Fibroblast of peridontal ligament (primary cell): ENCODE results near the gene SLBP.

Source experiments
- DNase-seq: peaks from one replicate; pipeline ENCODE4 v3.0.0-alpha.2; 2010; ENCODE audit errors: extremely low read depth

SLBP gene

DNA sequence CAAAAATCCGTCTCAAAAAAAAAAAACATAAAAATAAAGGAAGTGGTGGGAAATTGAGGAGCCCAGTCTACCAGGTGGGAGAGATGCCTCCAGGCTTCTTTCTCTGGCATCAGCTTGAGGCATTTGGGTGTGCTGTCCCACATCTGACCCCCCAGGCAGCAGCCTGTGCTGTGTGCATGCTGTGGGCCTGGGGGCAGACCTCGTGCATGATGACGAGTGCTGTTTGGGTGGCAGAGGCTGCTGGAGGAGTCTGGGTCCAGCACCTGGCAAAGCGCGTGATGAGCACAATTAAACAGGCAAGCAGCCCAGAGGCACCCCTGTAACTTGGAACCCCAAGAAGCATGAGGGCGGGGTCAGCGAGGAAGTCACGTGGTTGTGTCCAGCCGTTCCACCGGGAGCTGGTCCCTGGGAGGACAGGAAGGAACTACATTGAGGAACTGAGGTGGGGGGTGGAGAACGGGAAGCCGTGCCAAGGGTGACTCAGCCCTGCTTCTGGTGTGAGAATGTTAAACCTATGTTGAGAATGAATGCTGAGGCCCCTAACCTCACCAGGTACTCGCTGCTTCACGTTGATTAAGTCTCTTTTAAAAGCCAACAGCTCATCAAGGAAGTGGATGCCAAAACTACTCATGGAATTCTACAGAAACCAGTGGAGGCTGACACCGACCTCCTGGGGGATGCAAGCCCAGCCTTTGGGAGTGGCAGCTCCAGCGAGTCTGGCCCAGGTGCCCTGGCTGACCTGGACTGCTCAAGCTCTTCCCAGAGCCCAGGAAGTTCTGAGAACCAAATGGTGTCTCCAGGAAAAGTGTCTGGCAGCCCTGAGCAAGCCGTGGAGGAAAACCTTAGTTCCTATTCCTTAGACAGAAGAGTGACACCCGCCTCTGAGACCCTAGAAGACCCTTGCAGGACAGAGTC lies 15.3 kb upstream of the SLBP start:
- peak; percentile 21 for DNase-seq

DNA sequence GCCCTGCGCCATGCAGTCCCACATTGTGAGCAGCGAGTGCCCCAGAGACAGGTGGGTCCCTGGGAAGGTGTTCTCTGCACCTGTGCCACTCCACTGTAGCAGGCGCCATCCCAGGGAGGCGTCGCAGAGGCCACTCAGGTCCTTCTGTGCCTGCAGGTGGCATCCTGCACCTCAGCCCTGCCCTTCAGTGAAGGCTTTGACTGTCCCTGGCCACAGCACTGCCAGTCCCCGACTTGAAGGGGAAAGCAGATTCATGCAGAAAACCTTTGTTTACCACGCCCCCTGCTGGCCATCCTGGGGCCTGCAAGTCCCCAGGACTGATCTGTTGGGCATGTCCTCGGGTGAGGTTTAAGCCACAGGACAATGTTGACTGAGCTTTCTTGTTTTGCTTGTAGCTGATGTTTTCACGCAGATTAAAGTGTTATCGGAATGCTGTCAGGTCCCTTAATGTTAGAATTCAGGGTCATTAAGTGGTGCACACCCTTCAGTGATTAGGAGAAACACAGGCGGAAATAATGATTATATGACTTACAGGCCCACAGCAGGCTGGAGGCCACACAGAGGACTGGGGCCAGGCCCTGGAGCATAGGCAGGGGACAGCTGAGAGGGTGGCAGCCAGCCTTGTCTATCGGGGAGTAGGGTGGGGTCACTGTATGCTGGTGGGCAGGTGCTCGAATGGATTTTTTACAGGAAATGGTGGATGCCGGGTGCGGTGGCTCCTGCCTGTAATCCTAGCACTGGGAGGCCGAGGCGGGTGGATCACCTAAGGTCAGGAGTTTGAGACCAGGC lies 14.2 kb upstream of the SLBP start:
- peak; percentile 84 for DNase-seq

DNA sequence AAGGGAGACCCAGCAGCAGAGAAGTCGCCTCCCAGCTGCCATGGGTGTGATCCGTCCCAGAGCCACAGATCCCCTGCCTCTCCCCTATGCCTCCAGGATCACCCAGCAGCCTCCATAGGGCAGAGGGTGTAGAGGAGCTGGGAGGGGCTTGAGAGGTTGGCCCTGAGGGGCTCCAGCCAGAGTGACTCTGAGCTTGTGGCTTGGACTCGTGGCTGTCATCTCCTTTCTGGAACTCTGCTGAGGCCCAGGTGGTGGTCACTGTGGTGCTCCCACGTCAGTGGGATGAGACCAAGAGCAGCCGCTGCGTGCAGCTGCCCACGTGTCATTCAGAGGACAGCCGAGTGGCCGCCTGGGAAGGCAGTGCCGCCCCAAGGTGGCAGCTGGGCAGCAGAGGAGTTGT lies 13.4 kb upstream of the SLBP start:
- no peak for DNase-seq

DNA sequence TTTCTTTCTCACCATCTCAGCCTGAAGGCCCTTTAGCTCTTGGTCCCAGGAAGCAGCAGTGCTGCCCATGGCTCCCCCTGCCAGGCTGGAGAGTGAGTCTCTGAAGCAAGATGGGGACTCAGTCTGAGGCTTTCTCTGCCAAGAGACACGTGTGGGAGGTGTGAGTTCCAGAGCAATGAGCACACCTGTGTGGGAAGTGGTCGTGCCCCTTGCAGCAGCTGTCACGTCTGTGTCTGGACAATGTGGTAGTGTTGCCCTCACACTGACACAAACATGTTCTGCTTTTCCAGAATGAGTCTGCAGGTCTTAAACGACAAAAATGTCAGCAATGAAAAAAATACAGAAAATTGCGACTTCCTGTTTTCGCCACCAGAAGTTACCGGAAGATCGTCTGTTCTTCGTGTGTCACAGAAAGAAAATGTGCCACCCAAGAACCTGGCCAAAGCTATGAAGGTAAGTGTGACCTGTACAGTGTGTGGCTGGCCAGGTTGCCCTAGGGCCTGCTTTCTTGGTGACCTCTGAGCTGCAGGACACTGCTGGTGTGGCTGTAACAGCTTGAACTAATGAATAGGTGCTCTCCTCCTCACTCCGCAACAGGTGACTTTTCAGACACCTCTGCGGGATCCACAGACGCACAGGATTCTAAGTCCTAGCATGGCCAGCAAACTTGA lies 11.1 kb upstream of the SLBP start:
- no peak for DNase-seq

DNA sequence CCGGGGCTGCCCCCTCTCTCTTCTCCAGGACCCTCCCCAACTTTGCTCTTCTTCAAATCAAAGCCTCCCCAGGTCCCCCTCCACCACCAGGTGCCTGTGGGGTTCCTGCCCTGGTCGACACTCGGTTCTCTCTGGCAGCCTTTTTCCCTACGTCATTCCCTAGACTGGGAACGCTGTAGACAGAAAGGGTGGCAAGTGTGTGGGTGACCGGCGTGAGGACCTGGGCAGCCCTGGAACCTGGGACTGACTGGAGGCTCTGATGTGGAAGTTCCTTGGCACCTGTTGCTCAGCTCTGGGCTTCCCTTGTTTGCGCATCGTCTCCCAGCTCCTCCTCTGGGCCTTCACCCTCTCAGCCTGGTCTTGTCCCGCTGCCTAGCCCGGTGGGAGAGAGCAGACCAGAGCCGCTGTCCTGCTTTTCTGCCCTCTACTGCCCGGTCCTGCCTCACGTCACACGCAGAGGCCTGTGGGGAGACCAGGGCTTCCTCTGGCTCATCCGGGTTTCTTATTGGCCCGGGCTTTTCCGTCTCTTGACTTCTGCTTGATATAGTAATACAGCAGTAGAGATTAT lies 10.5 kb upstream of the SLBP start:
- DNase-seq = no peak

DNA sequence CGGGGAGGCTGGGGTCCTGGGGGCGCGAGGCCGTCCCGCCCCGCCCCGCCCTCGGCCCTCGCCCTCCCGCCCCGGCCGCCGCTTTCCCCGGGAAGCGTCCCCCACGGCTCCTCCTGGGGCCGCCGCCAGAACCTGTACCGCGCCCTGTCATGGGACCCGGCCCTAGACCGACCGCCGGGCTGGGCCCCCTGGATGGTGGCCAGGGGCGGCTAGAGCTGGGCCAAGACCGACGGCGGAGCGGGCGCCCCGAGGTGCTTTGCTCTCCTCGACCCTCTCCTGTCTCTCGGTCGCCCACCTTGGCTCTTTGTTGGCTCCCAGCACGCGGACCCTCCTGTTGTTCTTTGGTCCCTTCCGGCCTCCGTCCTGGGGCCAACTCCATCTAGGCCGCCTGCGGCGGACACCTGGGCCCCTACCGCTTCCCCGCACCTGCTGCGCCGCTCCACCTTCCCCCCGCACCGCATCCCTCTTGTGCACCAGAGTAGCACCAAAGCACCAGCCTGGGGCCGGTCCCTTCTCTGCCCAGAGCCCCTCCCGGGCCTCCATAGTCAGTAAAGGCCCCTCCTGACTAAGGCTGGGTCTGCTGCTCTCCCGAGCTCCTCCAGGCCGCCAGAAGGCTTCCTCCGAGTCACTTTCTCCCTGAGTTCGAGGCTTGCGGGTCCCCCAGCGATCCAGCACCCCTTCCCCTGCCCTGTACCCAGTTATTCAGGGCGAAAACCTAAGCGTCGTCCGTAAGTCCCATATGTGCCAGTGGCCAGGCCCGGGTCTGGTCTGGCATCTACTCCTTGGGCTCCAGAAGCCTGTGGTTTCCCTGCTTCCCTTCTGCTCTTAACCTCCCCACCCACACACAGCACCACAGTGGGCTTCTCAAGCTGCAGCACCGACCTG lies 9.8 kb upstream of the SLBP start:
- no peak for DNase-seq

DNA sequence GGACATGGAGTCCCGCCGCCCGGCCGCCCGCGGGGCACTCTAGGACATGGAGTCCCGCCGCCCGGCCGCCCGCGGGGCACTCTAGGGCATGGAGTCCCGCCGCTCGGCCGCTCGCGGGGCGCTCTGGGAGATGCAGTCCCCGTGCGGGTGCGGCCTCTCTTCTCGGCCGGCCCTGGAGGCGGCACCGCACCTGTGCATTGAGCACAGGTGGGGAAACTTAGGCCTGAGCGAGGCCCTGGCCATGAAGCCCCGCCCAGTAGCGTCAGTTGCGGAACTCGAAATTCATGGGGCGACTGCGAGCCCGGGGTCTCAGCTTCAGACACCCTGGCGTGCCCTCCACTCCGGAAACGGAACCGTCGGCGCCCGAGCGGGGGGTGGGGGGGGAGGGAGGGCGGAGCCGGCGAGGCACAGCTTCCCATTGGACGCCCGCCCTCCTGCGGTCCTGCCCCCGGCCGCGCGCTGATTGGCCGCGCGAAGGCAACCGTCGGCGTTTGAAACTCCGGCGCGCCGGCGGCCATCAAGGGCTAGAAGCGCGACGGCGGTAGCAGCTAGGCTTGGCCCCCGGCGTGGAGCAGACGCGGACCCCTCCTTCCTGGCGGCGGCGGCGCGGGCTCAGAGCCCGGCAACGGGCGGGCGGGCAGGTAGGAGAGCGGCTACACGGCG lies 9.0 kb upstream of the SLBP start, which contains the start of the genes TACC3 and TMEM129:
Gene TACC3 (plus strand): TSS at position 519 of the 663 bp plus-strand sequence. CDS start 1,901 bp downstream, outside the sequence.
Gene TMEM129 (minus strand): TSS at position 321 of the 663 bp plus-strand sequence. CDS start 486 bp downstream, outside the sequence.
- peak; percentile 88 for DNase-seq

DNA sequence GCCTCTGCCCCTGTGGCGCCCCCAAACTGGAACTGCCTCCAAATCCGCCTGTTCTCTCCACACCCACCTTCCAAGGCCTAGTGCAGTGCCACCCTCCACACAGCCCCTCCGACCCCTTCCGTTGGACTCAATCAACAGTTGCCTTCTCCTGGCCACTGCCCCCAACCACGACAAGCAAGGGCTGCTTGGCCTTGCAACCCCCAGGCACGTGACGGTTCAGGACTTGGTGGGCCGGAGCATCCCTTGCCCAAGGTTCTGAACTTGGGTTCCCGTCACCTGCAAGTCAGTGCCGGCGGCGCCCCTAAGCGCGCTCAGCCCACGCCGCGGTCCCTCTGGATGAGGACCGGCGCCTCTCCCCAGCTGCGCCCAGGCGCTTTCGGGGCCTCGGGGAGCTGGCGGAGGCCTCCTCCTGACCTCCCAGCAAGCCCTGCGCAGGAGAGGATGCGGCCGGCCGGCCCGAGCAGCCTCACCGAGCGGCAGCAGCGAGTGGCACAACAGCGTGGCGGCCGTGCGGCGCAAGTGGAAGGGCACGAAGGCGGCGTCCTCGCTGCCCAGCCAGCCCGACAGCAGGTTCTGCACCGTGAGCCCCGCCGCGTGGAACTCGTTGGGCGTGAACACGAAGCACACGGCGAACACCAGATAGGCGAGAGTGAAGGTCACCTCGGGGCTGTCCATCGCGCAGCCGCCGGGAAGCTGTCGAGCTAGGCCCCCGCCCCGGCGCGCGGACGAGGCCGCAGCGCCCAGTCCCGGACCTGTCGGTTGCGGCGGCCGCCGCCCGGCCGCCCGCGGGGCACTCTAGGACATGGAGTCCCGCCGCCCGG lies 8.3 kb upstream of the SLBP start:
- DNase-seq = peak; percentile 18

DNA sequence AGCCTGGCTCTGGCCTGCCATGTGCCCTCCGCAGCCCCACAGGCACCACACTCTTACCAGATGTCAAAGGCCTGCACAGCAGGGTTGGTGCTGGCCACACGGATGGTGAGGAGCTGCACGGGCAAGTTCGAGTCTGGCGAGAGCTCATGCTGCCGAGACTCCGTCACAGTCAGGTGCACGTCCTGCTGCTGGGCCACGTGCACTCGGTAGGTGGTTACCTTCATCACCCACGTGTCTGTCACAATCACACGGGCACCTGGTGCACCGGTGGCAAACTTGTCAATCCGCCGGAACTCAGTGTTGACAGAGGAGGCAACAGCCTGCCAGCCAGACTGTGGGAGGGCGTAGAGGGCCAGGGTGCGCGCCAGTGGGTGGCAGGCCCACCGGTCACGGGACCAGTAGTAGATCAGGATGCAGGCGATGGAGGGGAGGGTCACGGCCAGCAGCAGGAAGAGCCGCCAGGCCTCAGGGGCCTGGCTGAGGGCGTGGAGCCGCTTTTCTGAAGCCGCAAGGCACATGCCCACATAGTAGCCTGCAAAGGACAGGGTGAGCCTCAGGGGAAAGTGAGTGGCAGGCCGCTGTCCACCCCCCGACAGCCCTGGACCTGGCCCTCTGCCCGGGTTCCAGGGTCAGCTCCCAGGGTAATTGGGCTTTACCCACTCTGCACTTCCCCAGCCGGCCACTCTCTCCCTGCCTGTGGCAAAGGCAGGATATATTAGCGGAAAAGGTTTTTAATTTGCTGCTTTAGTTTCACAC lies 6.2 kb upstream of the SLBP start:
- no peak for DNase-seq

DNA sequence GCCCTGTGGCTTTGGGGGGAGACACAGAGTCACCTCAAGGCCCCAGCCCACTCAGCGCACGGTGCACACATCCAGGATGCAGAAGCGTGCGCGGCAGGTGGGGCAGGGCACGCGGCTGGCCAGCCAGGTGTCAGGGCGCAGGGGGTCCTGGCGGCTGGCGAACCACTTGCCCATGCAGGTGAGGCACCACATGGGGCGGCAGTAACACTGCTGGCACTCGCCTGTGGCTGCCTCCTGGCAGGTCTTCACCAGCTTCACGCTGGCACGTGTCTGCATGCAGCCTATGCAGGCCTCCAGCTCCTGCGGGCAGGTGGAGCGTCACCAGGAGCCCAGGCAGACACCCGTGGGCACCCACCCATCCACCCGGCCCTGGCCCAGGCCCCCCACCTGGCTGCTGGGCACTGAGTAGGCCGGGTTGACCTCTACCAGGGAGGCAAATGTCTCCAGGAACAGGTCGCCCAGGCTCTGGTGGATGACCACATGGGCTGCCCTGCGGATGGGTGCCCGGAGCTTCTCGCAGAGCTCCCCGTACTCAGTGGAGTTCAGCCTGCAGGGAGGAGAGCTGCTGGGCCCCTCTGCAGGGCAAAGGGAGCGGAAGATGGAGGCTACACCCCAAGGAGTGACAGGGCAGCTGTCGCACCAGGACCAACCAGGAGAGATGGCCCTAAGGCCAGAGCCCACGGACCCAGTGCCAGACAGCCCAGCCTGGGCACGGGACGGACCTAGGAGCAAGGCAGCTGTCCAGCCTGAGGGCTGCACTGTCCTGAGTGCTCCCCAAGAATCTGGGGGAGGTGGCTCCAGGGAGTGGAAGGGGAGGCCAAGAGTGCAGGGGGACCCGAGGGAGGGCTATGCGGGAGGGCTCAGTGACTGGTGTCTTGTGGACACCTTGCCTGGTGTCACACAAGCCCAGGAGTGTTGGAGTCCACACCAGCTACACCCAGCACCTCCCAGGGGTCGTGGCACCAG lies 5.3 kb upstream of the SLBP start:
- DNase-seq = no peak

DNA sequence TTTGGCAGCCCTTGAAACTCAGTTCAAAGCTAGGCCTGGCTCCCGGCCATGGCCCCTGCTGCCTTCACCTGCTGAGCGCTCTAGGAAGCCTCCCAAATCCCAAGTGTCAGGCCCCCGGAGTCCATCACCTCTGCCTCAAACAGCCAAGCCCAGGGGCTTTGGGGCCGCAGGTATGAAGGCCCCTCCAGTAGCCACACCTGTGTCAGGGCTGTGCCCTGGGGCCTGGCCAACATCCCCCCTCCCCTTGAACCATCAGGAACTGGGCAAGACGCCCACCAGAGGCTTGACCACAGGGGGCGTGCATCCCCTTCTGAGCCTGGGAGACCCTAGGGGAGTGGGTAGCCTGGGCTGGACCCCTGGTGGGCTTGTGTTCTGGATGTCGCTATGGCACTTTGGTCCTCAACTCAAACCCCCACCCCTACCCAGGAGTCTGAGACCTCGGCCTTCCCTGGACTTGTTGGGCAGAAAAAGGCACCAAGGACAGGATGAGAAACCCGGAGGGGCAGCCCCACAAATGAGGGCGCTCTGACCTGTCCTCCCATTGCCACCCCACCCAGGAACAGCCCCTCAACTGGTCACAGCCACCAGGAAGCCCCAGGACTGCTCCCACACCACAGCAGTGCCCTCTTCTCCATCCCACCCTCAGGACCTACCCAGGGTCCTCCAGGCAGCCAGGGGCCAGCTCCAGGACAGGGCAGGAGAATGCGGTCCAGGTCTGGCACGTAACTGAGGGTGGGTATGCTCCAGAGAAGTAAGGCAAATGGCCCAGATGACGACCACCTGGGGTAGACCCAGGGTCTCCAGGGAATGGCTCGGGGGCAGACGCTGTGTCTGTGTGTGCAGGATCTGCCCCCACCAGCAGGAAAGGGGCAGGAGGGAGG lies 4.2 kb upstream of the SLBP start:
- DNase-seq = no peak

DNA sequence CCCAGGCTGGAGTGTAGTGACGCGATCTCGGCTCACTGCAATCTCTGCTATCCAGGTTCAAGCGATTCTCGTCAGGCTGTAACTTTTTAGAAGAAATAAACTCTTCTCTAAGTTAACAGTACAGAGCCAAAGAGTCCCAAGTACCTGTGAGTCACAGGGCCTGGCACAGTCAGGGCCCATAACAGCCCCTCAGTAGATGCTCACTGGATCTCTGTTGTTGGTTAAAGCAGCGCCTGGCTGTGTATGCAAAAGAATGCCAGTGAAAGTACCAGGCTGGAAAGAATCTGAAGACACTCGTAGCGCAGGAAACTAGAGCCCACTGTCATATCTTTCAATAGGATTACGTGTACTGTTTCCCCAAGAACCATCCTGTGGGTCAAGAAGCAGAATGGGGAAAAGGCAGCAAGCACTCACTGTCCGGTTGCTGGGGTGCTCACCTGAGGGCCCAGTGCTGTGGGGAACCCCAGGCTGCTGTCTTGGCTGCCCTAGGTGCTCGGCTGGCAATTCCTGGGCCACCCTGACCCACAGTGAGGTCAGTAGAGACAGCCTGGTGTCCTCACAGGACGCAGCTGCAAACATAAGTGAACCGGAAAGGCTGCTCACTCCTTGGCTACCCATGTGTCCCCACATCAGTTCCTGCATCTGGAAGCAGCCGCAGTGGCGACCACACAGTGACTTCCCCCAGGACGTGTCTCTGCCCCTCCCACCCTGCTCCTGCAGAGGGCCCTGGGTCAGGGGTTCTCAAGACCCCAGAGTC lies 3.1 kb upstream of the SLBP start:
- DNase-seq = no peak

DNA sequence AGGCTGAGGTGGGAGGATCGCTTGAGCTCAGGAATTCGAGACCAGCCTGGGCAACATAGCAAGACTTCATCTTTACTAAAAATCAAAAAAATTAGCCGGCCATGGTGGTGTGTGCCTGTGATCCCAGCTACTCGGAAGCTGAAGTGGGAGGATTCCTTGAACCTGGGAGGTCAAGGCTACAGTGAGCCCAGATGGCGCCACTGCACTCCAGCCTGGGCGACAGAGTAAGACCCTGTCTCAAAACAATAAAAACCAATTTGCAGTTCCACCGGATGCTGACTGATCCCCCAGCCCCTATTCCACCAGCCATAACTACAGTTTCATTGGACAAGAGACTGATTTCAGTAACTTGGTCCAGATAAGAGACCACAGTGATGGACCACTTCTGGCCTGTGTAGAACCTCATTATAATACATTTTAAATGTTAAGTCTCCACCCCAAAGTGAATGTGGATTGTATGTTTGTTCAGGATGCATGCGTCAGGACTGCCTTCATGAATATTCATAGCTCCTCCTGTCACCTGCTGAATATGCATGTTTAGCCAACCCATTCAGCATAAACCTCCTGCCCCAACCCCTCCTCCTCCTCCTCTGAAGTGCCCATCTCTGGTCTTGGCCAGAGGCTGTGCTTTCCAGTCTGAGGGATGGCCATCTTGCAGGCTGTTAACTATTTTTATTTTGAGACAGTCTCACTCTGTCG lies 2.3 kb upstream of the SLBP start:
- no peak for DNase-seq

DNA sequence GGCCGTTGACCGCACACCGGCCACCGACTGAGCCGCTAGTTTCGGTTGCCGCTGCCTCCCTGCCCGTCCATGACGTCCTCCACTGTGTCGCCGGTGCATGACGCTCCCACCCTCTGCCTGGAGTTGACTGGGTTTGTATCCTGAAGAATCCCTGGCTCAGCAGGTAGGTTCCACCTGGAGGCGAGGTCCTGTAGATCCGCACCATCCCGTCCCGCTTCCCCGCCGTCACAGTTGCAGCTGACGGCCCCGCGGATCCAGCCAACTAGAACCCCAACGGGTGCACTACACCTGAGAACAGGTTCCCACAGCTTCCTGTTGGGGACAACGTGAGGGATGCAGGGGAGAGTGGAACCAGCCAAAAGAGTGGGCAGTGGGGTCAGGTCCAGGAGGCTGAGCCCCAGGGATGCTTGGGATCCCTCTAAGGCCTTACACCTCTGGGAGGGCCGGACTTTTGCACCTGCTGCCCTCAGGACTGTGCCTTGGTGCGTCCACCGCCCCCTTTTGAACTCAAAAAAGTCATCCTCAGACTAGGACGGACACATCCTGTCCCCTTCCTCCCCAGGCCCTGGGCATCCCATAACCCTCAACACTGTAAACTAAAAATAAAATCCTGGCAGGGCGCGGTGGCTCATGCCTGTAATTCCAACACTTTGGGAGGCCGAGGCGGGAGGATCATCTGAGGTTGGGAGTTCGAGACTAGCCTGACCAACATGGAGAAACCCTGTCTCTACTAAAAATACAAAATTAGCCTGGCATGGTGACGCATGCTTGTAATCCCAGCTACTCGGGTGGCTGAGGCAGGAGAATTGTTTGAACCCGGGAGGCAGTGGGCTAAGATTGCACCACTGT lies 1.1 kb upstream of the SLBP start:
- DNase-seq = no peak
